Coronary artery (tissue), 2 donors: ENCODE results near the gene CADM4.
"Not testable (repeated sequence)": the region's sequence is repeated elsewhere in the genome, so short reads cannot be mapped to it uniquely, and the experiment has no call there.

Experiments used
- DNase-seq: peaks from one replicate; pipeline ENCODE4 v3.0.0-alpha.2; 2017; ENCODE audit warnings: low spot score
- H3K27ac ChIP-seq, 2 donors: fragments of 200-600 bp; sonication (generic); one replicate each; pipeline ENCODE4 v1.5.1; 2016 to 2019
- H3K4me3 ChIP-seq: fragments of 200-600 bp; sonication (generic); 2 replicates; pipeline ENCODE4 v1.5.1; 2016; ENCODE audit warnings: mild to moderate bottlenecking, moderate library complexity
- CTCF ChIP-seq: fragments of 200-600 bp; sonication (generic); IDR thresholded peaks from one replicate; pipeline ENCODE4 v1.5.1; 2019; ENCODE audit warnings: antibody characterized with exemption

The CADM4 gene

DNA sequence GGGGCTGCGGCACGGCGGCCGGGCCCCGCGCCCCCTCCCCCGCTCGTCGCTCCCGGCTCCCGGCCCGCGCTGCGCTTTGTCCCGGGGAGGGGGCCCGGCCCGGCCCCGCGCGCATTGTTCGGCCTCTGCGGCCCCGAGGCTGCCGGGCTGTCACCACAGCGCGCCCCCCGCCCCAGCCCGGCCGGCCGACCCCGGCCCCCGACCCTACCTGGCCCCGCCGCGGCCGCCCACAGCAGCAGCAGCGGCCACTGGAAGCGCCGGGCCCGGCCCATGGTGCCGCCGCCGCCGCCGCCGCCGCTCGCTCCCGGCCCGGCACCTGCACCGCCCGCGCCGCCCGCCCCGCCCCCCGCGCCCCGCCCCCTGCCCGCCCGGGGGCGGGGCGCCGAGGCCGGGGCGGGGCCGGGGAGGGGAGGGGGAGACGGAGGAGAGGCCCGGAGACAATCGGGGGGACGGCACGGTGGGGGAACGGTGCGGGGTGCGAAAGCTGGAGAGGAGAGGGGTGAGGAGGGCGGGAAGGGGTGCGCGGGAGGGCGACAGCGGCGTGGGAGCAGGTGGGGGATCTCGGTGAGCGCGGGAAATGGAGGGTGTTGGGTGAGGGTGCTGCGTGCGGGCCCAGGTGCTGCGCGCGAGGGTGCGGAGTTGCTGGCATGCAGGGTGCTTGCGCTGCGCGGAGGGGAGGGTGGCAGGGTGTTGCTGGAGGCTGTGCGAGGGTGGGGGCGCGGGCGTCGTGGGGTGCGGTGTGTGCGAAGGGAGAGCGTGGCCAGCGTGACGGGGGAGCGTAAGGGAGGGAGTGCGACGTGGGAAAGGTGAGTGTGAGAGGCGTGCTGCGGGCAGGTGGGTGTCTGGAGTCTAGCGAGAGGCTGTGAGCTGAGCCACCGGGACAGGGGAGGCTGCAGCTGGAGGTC lies at the start of gene CADM4:
Gene CADM4 (minus strand): TSS at position 332 of the 905 bp plus-strand sequence. CDS start 60 bp downstream, at position 272.
- TF ChIP-seq CTCF: no peak
- no peak for DNase-seq
- H3K4me3 ChIP-seq: peak within 1 kb of the TSS; percentile 78
- H3K27ac ChIP-seq: peak within 1 kb of the TSS in 1 of 2 donors; percentile 34

DNA sequence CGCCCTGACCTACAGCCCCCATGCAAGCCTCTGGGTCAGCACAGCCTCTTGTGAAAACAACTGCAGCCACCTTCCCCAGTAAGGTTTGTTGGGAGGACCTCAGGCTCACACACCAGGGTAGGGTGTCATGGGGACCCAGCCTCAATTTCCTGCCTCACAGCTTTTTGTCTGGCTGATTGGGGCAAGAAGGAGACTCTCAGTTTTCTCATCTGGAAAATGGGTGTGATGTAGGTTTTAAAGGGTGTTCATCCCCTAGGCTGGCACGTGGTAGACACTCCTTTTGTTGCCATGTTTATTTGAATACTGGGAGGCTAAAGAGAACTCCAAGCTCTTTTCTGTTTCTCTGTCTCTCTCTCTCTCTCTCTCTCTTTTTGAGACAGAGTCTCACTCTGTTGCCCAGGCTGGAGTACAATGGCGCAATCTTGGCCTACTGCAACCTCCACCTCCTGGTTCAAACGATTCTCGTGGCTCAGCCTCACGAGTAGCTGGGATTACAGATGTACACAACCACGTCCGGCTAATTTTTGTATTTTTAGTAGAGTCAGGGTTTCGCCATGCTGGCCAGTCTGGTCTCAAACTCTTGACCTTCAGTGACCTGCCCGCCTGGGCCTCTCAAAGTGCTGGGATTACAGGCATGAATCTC lies 48.5 kb upstream of the CADM4 start:
- H3K27ac ChIP-seq: no peak overlapping the region
- TF ChIP-seq CTCF: no peak
- DNase-seq: no peak
- H3K4me3 ChIP-seq: no peak overlapping the region

- H3K4me3 ChIP-seq: no peak overlapping the region
- H3K27ac ChIP-seq: no peak overlapping the region
- no peak for DNase-seq
- TF ChIP-seq CTCF: no peak
Measured at GRCh38 chr19:43687660-43687997, 48.0 kb upstream of the CADM4 start.

- DNase-seq: no peak
- Histone ChIP-seq H3K4me3 (no peak overlapping the region), H3K27ac (no peak overlapping the region)
- TF ChIP-seq CTCF: no peak
Measured at GRCh38 chr19:43684326-43684725, 44.7 kb upstream of the CADM4 start.

GRCh38 chr19:43683905-43684304 lies 44.3 kb upstream of the CADM4 start:
- no peak for DNase-seq
- TF ChIP-seq CTCF: no peak
- no peak overlapping the region for H3K27ac ChIP-seq
- H3K4me3 ChIP-seq: no peak overlapping the region

DNA sequence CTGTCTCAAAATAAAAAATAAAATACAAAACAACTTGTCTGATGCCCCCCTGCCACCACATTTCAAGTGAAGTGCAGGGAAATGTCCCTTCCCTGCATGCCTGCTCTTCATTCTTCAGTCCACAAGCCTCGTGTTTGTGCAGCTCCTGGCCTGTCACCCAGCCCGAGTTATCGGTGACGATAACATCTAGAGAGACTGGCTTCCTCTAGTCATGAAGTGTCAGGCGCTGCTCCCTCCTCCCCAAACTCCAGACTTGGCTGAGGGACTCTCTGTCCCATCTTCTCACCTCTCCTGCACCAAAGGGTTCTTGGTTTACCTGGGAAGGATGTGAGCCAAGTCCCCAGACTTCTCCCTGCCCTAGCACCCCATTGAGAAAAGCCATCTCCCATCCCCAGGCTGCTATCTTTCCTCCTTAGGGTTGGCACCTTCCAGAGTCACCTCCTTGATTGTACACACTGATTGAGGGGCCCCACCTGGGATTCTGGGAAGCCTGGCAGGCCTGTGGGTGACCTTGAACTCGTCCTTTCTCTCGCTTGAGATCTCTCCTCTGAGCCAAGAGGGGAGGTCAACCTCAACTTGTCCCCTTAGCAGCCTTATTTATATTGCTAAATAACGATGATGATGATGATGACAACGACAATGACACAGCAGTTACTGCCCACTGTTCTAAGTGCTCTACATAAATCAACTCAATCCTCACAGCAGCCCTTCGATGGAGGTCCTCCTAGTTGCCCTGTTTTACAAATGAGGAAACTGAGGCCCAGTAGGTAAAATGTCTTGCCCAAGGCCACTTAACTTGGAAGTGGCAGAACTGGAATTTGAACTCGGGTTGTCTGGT lies 43.4 kb upstream of the CADM4 start:
- no peak for TF ChIP-seq CTCF
- no peak for DNase-seq
- Histone ChIP-seq H3K4me3 (no peak overlapping the region), H3K27ac (no peak overlapping the region)

DNA sequence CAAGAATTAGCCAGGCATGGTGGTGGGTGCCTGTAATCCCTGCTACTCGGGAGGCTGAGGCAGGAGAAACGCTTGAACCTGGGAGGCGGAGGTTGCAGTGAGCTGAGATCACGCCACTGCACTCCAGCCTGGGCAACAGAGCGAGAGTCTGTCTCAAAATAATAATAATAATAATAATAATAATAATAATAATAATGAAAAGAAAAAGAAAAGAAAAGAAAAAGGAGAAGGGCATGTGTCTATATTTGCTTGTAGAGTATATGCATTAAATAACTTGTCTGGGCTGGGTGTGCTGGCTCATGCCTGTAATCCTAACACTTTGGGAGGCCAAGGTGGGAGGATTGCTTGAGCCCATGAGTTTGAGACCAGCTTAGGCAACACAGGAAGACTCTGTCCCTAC lies 42.6 kb upstream of the CADM4 start:
- not testable (repeated sequence) for DNase-seq, H3K4me3 ChIP-seq, H3K27ac ChIP-seq
